H9 (cell line): ENCODE data around the gene MEGF8. TPM values are rescaled to one million over a fixed set of nuclear protein-coding genes. Genes with fewer than 3 reads are reported as not detected.

Experiments
- DNase-seq: peaks from one replicate; pipeline ENCODE4 v3.0.0-alpha.2; 2017
- H2AFZ ChIP-seq: one replicate; pipeline ENCODE4 v1.6.1; 2013; ENCODE audit warnings: mild to moderate bottlenecking, low read length, control low read depth, moderate library complexity
- H2AK5ac ChIP-seq: 2 replicates; pipeline ENCODE4 v1.6.1; 2013; ENCODE audit warnings: low read length, control low read depth, mixed read lengths; ENCODE audit not compliant: insufficient read length
- H2BK120ac ChIP-seq: one replicate; pipeline ENCODE4 v1.6.1; 2013; ENCODE audit warnings: low read depth, mild to moderate bottlenecking, low read length, control low read depth, inconsistent platforms; ENCODE audit not compliant: poor library complexity, severe bottlenecking
- H2BK12ac ChIP-seq: 2 replicates; pipeline ENCODE4 v1.6.1; 2013; ENCODE audit warnings: low read length, control low read depth, mixed read lengths, low read depth; ENCODE audit not compliant: insufficient read length
- H2BK15ac ChIP-seq: 2 replicates; pipeline ENCODE4 v1.6.1; 2013; ENCODE audit warnings: low read depth, low read length, control low read depth
- H2BK20ac ChIP-seq: one replicate; pipeline ENCODE4 v1.6.1; 2013; ENCODE audit warnings: low read depth, mild to moderate bottlenecking, low read length, control low read depth, inconsistent platforms; ENCODE audit not compliant: poor library complexity, severe bottlenecking
- H2BK5ac ChIP-seq: 2 replicates; pipeline ENCODE4 v1.6.1; 2013; ENCODE audit warnings: low read length, control low read depth, mixed read lengths; ENCODE audit not compliant: insufficient read length
- H3K14ac ChIP-seq: 2 replicates; pipeline ENCODE4 v1.6.1; 2013; ENCODE audit warnings: low read length, control low read depth; ENCODE audit not compliant: insufficient read depth
- H3K18ac ChIP-seq: 2 replicates; pipeline ENCODE4 v1.6.1; 2013; ENCODE audit warnings: low read depth, mild to moderate bottlenecking, mixed read lengths, low read length, control low read depth; ENCODE audit not compliant: insufficient read length
- H3K23ac ChIP-seq: 2 replicates; pipeline ENCODE4 v1.6.1; 2013; ENCODE audit warnings: low read length, control low read depth, mixed read lengths, low read depth; ENCODE audit not compliant: insufficient read length
- H3K23me2 ChIP-seq: 2 replicates; pipeline ENCODE4 v1.6.1; 2013; ENCODE audit warnings: low read depth, mild to moderate bottlenecking, mixed read lengths, low read length, control low read depth; ENCODE audit not compliant: insufficient read length, poor library complexity, severe bottlenecking
- H3K27ac ChIP-seq: 2 replicates; pipeline ENCODE4 v1.5.1; 2013; ENCODE audit warnings: low read length, control low read depth, mixed read lengths, low read depth; ENCODE audit not compliant: insufficient read length
- H3K27me3 ChIP-seq: 2 replicates; pipeline ENCODE4 v1.6.1; 2013; ENCODE audit warnings: low read length, control low read depth, inconsistent platforms; ENCODE audit not compliant: insufficient read depth
- H3K4ac ChIP-seq: 2 replicates; pipeline ENCODE4 v1.6.1; 2013; ENCODE audit warnings: low read depth, mild to moderate bottlenecking, control low read depth, inconsistent platforms, low read length, moderate library complexity
- H3K4me1 ChIP-seq: 2 replicates; pipeline ENCODE4 v1.6.1; 2013; ENCODE audit warnings: low read length, control low read depth, inconsistent platforms; ENCODE audit not compliant: insufficient read depth
- H3K4me2 ChIP-seq: 2 replicates; pipeline ENCODE4 v1.6.1; 2013; ENCODE audit warnings: low read length, control low read depth, mixed read lengths; ENCODE audit not compliant: insufficient read length, insufficient read depth
- H3K56ac ChIP-seq: 2 replicates; pipeline ENCODE4 v1.6.1; 2013; ENCODE audit warnings: low read depth, mild to moderate bottlenecking, mixed read lengths, low read length, control low read depth; ENCODE audit not compliant: insufficient read length
- H3K79me1 ChIP-seq: 2 replicates; pipeline ENCODE4 v1.6.1; 2013; ENCODE audit warnings: low read depth, mild to moderate bottlenecking, moderate library complexity, low read length, control low read depth, inconsistent platforms; ENCODE audit not compliant: insufficient read depth, poor library complexity, severe bottlenecking
- H3K79me2 ChIP-seq: 2 replicates; pipeline ENCODE4 v1.6.1; 2013; ENCODE audit warnings: low read length, control low read depth, inconsistent platforms; ENCODE audit not compliant: insufficient read depth
- H3K9ac ChIP-seq: 2 replicates; pipeline ENCODE4 v1.6.1; 2013; ENCODE audit warnings: low read length, control low read depth, mixed read lengths; ENCODE audit not compliant: insufficient read length; ENCODE audit errors: extremely low read depth
- H3K9me3 ChIP-seq: one replicate; pipeline ENCODE4 v1.6.1; 2013; ENCODE audit warnings: low read depth, low read length, inconsistent platforms; ENCODE audit not compliant: control insufficient read depth
- H3T11ph ChIP-seq: one replicate; pipeline ENCODE4 v1.6.1; 2013; ENCODE audit warnings: mild to moderate bottlenecking, low read length, control low read depth, inconsistent platforms
- H4K20me1 ChIP-seq: one replicate; pipeline ENCODE4 v1.6.1; 2013; ENCODE audit not compliant: control insufficient read depth, insufficient read length, insufficient read depth
- H4K5ac ChIP-seq: 2 replicates; pipeline ENCODE4 v1.6.1; 2013; ENCODE audit warnings: low read depth, mild to moderate bottlenecking, mixed read lengths, low read length, control low read depth; ENCODE audit not compliant: insufficient read length
- H4K8ac ChIP-seq: replicated peaks from 2 replicates; pipeline ENCODE4 v1.6.1; 2013; ENCODE audit warnings: low read length, control low read depth, mixed read lengths, low read depth; ENCODE audit not compliant: insufficient read length
- H4K91ac ChIP-seq: 2 replicates; pipeline ENCODE4 v1.6.1; 2013; ENCODE audit warnings: low read depth, mild to moderate bottlenecking, moderate library complexity, mixed read lengths, low read length, control low read depth; ENCODE audit not compliant: insufficient read length
- H3K27ac Mint-ChIP-seq, 3 experiments: 2 replicates in 2 of 3; 3 replicates in 1 of 3; pipeline ENCODE4 v1.8.0; 2020 to 2021; ENCODE audit warnings: mixed read lengths in 3 of 3, mild to moderate bottlenecking in 1 of 3, moderate library complexity in 1 of 3
- H3K27me3 Mint-ChIP-seq: 2 replicates; pipeline ENCODE4 v1.8.0; 2021; ENCODE audit warnings: low read depth, mild to moderate bottlenecking, moderate library complexity, mixed read lengths
- H3K36me3 Mint-ChIP-seq, 3 experiments: 2 replicates in 2 of 3; 3 replicates in 1 of 3; pipeline ENCODE4 v1.8.0; 2020 to 2021; ENCODE audit warnings: low read depth in 3 of 3, mixed read lengths in 3 of 3; ENCODE audit not compliant: insufficient read depth in 1 of 3
- H3K4me1 Mint-ChIP-seq, 2 experiments: 2 replicates each; pipeline ENCODE4 v1.8.0; 2020; ENCODE audit warnings: mixed read lengths in 2 of 2
- H3K4me3 Mint-ChIP-seq, 2 experiments: 2 replicates in 1 of 2; 3 replicates in 1 of 2; pipeline ENCODE4 v1.8.0; 2020 to 2021; ENCODE audit warnings: mild to moderate bottlenecking in 2 of 2, mixed read lengths in 2 of 2, moderate library complexity in 1 of 2
- H3K9me3 Mint-ChIP-seq, 2 experiments: 2 replicates in 1 of 2; 3 replicates in 1 of 2; pipeline ENCODE4 v1.8.0; 2020; ENCODE audit warnings: mild to moderate bottlenecking in 2 of 2, mixed read lengths in 2 of 2, moderate library complexity in 1 of 2
- WGBS: extraction: QIAGEN DNeasy Blood & Tissue Kit; methylation state at CpG from one replicate; pipeline ENCODE4 v1.1.7; 2013; ENCODE audit warnings: missing lambda C conversion rate, low lambda C conversion rate, mixed read lengths; ENCODE audit not compliant: insufficient read length; ENCODE audit errors: extremely low coverage; 5-methylcytosine and 5-hydroxymethylcytosine counted together
- total RNA-seq: library from RNA; stranded (reverse); gene quantifications from 2 replicates; pipeline ENCODE4 v1.2.1, GENCODE V29; 2021
- TF ChIP-seq, protein P1 (sequence below): fragments of 200-600 bp; sonication (generic); conservative IDR thresholded peaks from 3 replicates; pipeline ENCODE4 v1.8.0; 2021; ENCODE audit warnings: antibody characterized with exemption, mild to moderate bottlenecking

MEGF8 gene
- total RNA-seq, 1 experiment from 2014 or later, result 28.4 TPM

DNA sequence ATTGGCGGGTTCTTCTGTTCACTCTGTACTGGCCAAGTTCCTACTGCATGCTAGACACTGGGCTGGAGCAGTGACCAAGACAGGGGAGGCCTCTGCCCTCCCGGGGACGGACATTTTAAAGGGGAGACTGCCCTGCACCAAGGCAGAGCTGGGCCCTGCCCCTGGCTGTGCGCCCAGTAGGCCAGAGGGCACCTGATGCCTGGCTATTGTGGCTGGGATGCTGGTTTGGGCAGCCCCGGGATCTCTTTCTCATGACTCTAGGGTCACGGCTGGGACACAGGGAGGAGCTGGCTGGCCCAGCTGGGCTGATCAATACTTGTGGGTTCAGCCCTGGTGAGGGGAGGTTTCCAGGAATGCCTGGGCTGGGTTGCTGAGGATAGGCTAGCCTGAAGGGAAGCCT is 84.0 kb downstream of the MEGF8 start:
- Histone ChIP-seq H2BK5ac (no peak overlapping the region), H4K91ac (no peak overlapping the region), H3K18ac (no peak overlapping the region), H3K79me2 (no peaks in the 10 kb centered on the region), H3K4ac (no peak overlapping the region), H3K79me1 (no peaks in the 10 kb centered on the region), H3K56ac (no peak overlapping the region), H3K23ac (no peak overlapping the region), H2BK20ac (no peak overlapping the region), H4K8ac (no peak overlapping the region), H2BK120ac (no peak overlapping the region), H4K5ac (no peak overlapping the region), H3T11ph (no peak overlapping the region), H3K27me3 (no peaks in the 10 kb centered on the region; the same call in 1 of the 2 replicates), H3K27ac (no peak overlapping the region), H3K4me2 (no peak overlapping the region), H2AFZ (no peak overlapping the region), H3K9me3 (no peaks in the 10 kb centered on the region), H2BK12ac (no peak overlapping the region), H4K20me1 (no peaks in the 10 kb centered on the region), H2BK15ac (no peak overlapping the region), H3K23me2 (no peaks in the 10 kb centered on the region), H2AK5ac (no peak overlapping the region), H3K9ac (no peak overlapping the region), H3K4me1 (no peaks in the 10 kb centered on the region), H3K14ac (no peak overlapping the region)
- Mint-ChIP-seq H3K4me1 (peaks cover 11 to 16% of the 10 kb centered on the region in 2 experiments; a peak in 3 of 4 replicates), H3K9me3 (no peaks in the 10 kb centered on the region), H3K4me3 (no peak overlapping the region), H3K36me3 (peaks cover 9 to 38% (median 20%) of the 10 kb centered on the region in 3 experiments; a peak in 6 of 7 replicates), H3K27ac (no peak overlapping the region), H3K27me3 (peaks cover 80% of the 10 kb centered on the region)
- no CpG with 5 or more reads among the region's 6 CpGs for WGBS
- TF ChIP-seq, protein P1, sequence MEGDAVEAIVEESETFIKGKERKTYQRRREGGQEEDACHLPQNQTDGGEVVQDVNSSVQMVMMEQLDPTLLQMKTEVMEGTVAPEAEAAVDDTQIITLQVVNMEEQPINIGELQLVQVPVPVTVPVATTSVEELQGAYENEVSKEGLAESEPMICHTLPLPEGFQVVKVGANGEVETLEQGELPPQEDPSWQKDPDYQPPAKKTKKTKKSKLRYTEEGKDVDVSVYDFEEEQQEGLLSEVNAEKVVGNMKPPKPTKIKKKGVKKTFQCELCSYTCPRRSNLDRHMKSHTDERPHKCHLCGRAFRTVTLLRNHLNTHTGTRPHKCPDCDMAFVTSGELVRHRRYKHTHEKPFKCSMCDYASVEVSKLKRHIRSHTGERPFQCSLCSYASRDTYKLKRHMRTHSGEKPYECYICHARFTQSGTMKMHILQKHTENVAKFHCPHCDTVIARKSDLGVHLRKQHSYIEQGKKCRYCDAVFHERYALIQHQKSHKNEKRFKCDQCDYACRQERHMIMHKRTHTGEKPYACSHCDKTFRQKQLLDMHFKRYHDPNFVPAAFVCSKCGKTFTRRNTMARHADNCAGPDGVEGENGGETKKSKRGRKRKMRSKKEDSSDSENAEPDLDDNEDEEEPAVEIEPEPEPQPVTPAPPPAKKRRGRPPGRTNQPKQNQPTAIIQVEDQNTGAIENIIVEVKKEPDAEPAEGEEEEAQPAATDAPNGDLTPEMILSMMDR, result no peak
- no peak for DNase-seq
